SK-N-SH (cell line): ENCODE data around the gene TRAF2. TPM values are rescaled to one million over a fixed set of nuclear protein-coding genes. Genes with fewer than 3 reads are reported as not detected.
A peak's percentile ranks its signal among the peaks of the same experiment; 100 is the strongest.

Source experiments
- CTCF ChIA-PET: fragments of 300-600, 350-600 bp; formaldehyde crosslinking; extraction: SDS; loops from one replicate; lab custom pipeline; 2021; lab: Yijun Ruan, JAX
- POLR2A ChIA-PET: fragments of 350-600 bp; sonication (Branson Sonifier 250); formaldehyde crosslinking; extraction: SDS; loops from one replicate; lab custom pipeline; 2020; ENCODE audit warnings: antibody characterized with exemption, inconsistent platforms; lab: Yijun Ruan, JAX
- DNase-seq: peaks from one replicate; pipeline ENCODE4 v3.0.0; 2012
- H2AFZ ChIP-seq: fragments of 200-600 bp; sonication (generic); 2 replicates; pipeline ENCODE4 v1.8.1; 2016; ENCODE audit warnings: antibody characterized with exemption, mild to moderate bottlenecking, low read depth
- H3F3A ChIP-seq: fragments of 200-600 bp; sonication (generic); replicated peaks from 2 replicates; pipeline ENCODE3; 2016; ENCODE audit warnings: antibody characterized with exemption, mild to moderate bottlenecking; ENCODE audit not compliant: insufficient read depth
- H3K27ac ChIP-seq, 2 experiments: fragments of 200-500 bp in 1 of 2; fragments of 200-600 bp in 1 of 2; sonication (Bioruptor generic) in 1 of 2; sonication (generic), shearing (Covaris generic) in 1 of 2; 2 replicates each; pipeline versions ENCODE4 v1.5.1 to v1.6.1; 2014 to 2016; ENCODE audit warnings: low read depth in 2 of 2, inconsistent platforms in 1 of 2, low read length in 1 of 2, mild to moderate bottlenecking in 1 of 2, mixed read lengths in 1 of 2
- H3K27me3 ChIP-seq: fragments of 200-600 bp; sonication (generic), shearing (Covaris generic); 2 replicates; pipeline ENCODE4 v1.6.1; 2016; ENCODE audit warnings: mixed run types; ENCODE audit not compliant: insufficient read depth
- H3K36me3 ChIP-seq, 2 experiments: fragments of 200-500 bp in 1 of 2; fragments of 200-600 bp in 1 of 2; sonication (Bioruptor generic) in 1 of 2; sonication (generic) in 1 of 2; replicated peaks in 1 of 2; 2 replicates each; pipeline versions ENCODE3 to v1.5.1; 2014 to 2016; ENCODE audit warnings: low read length in 1 of 2, mild to moderate bottlenecking in 1 of 2; ENCODE audit not compliant: insufficient read depth in 2 of 2, control insufficient read depth in 1 of 2
- H3K4me1 ChIP-seq, 2 experiments: fragments of 200-500 bp in 1 of 2; fragments of 200-600 bp in 1 of 2; sonication (Bioruptor generic) in 1 of 2; sonication (generic), shearing (Covaris generic) in 1 of 2; 2 replicates each; pipeline versions ENCODE4 v1.5.1 to v1.6.1; 2014 to 2016; ENCODE audit warnings: low read depth in 1 of 2, low read length in 1 of 2, mixed run types in 1 of 2; ENCODE audit not compliant: insufficient read depth in 2 of 2, control insufficient read depth in 1 of 2
- H3K4me2 ChIP-seq: fragments of 200-600 bp; sonication (generic), shearing (Covaris generic); 2 replicates; pipeline ENCODE4 v1.6.1; 2017; ENCODE audit warnings: mixed run types
- H3K4me3 ChIP-seq, 2 experiments: fragments of 200-500 bp in 1 of 2; fragments of 200-600 bp in 1 of 2; sonication (Bioruptor generic) in 1 of 2; sonication (generic), shearing (Covaris generic) in 1 of 2; 2 replicates each; pipeline versions ENCODE4 v1.5.1 to v1.8.1; 2014 to 2016; ENCODE audit warnings: low read depth in 2 of 2, inconsistent platforms in 1 of 2, low read length in 1 of 2, mild to moderate bottlenecking in 1 of 2, mixed read lengths in 1 of 2, moderate library complexity in 1 of 2
- H3K79me2 ChIP-seq: fragments of 200-600 bp; sonication (generic); 2 replicates; pipeline ENCODE4 v1.8.1; 2017; ENCODE audit warnings: mild to moderate bottlenecking; ENCODE audit not compliant: insufficient read depth
- H3K9ac ChIP-seq: fragments of 200-600 bp; sonication (generic); 2 replicates; pipeline ENCODE4 v1.6.1; 2017; ENCODE audit warnings: mixed run types
- H3K9me2 ChIP-seq: fragments of 200-600 bp; sonication (generic); 2 replicates; pipeline ENCODE4 v1.6.1; 2017; ENCODE audit warnings: mixed run types
- H3K9me3 ChIP-seq: fragments of 200-600 bp; sonication (generic); 2 replicates; pipeline ENCODE4 v1.6.1; 2017; ENCODE audit warnings: mixed run types, mild to moderate bottlenecking, moderate library complexity
- H4K20me1 ChIP-seq: fragments of 200-600 bp; sonication (generic); 2 replicates; pipeline ENCODE4 v1.6.1; 2017; ENCODE audit warnings: mild to moderate bottlenecking, mixed run types; ENCODE audit not compliant: insufficient read depth
- CHD2 ChIP-seq: fragments of 150-350 bp; IDR thresholded peaks from 2 replicates; pipeline ENCODE4 v1.6.1; 2018; ENCODE audit warnings: low read length; ENCODE audit not compliant: partially characterized antibody
- EZH2phosphoT487 ChIP-seq: fragments of 200-600 bp; sonication (generic); IDR thresholded peaks from 2 replicates; pipeline ENCODE4 v1.6.1; 2017; ENCODE audit warnings: low read depth, mixed run types, mild to moderate bottlenecking, antibody characterized with exemption, moderate library complexity, borderline replicate concordance
- FOXJ3 ChIP-seq: sonication (generic); formaldehyde crosslinking; IDR thresholded peaks from 2 replicates; pipeline ENCODE4 v1.5.1; 2020; ENCODE audit warnings: mild to moderate bottlenecking, missing genetic modification reagents
- GABPA ChIP-seq: IDR thresholded peaks from 2 replicates; pipeline ENCODE4 v1.4.0; 2012; ENCODE audit warnings: low read depth, mild to moderate bottlenecking
- MEF2A ChIP-seq: IDR thresholded peaks from 2 replicates; pipeline ENCODE4 v1.4.0; 2012; ENCODE audit warnings: low read depth, borderline replicate concordance
- NFIC ChIP-seq: IDR thresholded peaks from 2 replicates; pipeline ENCODE4 v1.4.0; 2012; ENCODE audit warnings: borderline replicate concordance
- NRF1 ChIP-seq: IDR thresholded peaks from 2 replicates; pipeline ENCODE4 v1.6.1; 2012; ENCODE audit warnings: low read depth, mild to moderate bottlenecking, low read length
- RAD21 ChIP-seq: IDR thresholded peaks from 2 replicates; pipeline ENCODE4 v1.6.1; 2012; ENCODE audit warnings: mild to moderate bottlenecking, low read length
- RCOR1 ChIP-seq: fragments of 150-350 bp; IDR thresholded peaks from 2 replicates; pipeline ENCODE4 v1.6.1; 2017; ENCODE audit warnings: antibody characterized with exemption, low read length
- RXRA ChIP-seq: IDR thresholded peaks from 2 replicates; pipeline ENCODE4 v1.4.0; 2012; ENCODE audit warnings: low read depth, mild to moderate bottlenecking, borderline replicate concordance
- TCF12 ChIP-seq: IDR thresholded peaks from 2 replicates; pipeline ENCODE4 v1.4.0; 2012
- WGBS: methylation state at CpG from one replicate; pipeline ENCODE4 v1.1.6; 2017; ENCODE audit warnings: low lambda C conversion rate; 5-methylcytosine and 5-hydroxymethylcytosine counted together
- polyA plus RNA-seq, 3 experiments: library from polyadenylated mRNA; depleted of rRNA; stranded (reverse); fragments of >200 nt; gene quantifications; 2 replicates each; pipeline ENCODE4 v1.2.3, GENCODE V29; 2012
- TF ChIP-seq, protein P1 (sequence below): IDR thresholded peaks from 2 replicates; pipeline ENCODE4 v1.4.0; 2012; ENCODE audit warnings: low read depth, borderline replicate concordance
- TF ChIP-seq, protein P2 (sequence below): fragments of 200-600 bp; sonication (generic); IDR thresholded peaks from 2 replicates; pipeline ENCODE4 v1.6.1; 2017; ENCODE audit warnings: antibody characterized with exemption, mild to moderate bottlenecking, moderate library complexity
- TF ChIP-seq, protein P3 (sequence below): IDR thresholded peaks from 2 replicates; pipeline ENCODE4 v1.4.0; 2012; ENCODE audit warnings: low read depth
- TF ChIP-seq, protein P4 (sequence below): IDR thresholded peaks from 2 replicates; pipeline ENCODE4; 2012
- TF ChIP-seq, protein P5 (sequence below): IDR thresholded peaks from 2 replicates; pipeline ENCODE4 v1.6.1; 2012; ENCODE audit warnings: mild to moderate bottlenecking, low read depth, low read length, moderate library complexity

TRAF2 gene
- polyA plus RNA-seq, 1 of the 3 experiments (the other 2 are of a cell fraction): 15.4 TPM

DNA sequence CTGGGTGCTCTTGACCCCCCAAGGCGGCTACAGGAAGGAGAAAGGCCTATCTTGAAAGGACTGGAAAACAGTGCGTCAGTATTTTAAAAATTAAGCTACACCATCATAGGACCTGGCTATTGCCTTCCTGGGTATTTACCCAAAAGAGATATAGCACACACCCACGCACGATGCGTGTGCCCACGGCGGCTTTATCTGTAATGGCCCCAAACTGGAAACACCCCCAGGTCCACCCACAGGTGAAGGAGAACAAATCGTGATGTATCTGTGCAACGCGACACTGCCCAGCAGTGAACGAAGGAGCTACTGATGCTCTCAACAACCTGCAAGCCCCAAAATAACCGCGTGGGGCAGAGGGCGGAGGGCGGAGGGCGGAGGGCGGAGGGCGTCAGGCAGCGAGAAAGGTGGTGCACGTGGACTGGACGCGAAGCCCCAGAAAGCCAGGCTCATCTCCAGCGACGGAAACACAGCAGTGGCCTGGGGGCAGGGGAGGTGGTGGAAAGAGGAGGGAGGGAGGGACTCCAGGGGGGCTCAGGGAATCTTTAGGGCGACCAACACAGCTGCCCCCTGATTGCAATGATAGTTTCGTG lies 78.6 kb downstream of the TRAF2 start:
- Histone ChIP-seq H3F3A (no peaks in the 10 kb centered on the region), H3K9ac (no peak overlapping the region), H3K4me1 (peaks cover 0 to 8% of the 10 kb centered on the region in 2 experiments; a peak in 1 of 4 replicates), H4K20me1 (no peaks in the 10 kb centered on the region), H3K4me3 (no peak overlapping the region), H3K79me2 (no peaks in the 10 kb centered on the region), H3K4me2 (no peak overlapping the region), H3K9me3 (no peaks in the 10 kb centered on the region), H3K36me3 (no peaks in the 10 kb centered on the region), H3K27ac (no peak overlapping the region), H3K9me2 (no peaks in the 10 kb centered on the region), H3K27me3 (no peaks in the 10 kb centered on the region), H2AFZ (no peak overlapping the region)
- DNase-seq: no peak
- POLR2A ChIA-PET: no interaction called here
- 81% methylated on average over 24 of the region's 26 CpGs for WGBS
- TF ChIP-seq NFIC (no peak), RCOR1 (no peak), FOXJ3 (CRISPR knock-in tag) (no peak), RXRA (no peak), MEF2A (no peak), TCF12 (no peak), NRF1 (no peak), EZH2phosphoT487 (no peak), RAD21 (no peak), CHD2 (no peak)
- TF ChIP-seq, protein P1, sequence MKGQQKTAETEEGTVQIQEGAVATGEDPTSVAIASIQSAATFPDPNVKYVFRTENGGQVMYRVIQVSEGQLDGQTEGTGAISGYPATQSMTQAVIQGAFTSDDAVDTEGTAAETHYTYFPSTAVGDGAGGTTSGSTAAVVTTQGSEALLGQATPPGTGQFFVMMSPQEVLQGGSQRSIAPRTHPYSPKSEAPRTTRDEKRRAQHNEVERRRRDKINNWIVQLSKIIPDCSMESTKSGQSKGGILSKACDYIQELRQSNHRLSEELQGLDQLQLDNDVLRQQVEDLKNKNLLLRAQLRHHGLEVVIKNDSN: no peak
- TF ChIP-seq, protein P2, sequence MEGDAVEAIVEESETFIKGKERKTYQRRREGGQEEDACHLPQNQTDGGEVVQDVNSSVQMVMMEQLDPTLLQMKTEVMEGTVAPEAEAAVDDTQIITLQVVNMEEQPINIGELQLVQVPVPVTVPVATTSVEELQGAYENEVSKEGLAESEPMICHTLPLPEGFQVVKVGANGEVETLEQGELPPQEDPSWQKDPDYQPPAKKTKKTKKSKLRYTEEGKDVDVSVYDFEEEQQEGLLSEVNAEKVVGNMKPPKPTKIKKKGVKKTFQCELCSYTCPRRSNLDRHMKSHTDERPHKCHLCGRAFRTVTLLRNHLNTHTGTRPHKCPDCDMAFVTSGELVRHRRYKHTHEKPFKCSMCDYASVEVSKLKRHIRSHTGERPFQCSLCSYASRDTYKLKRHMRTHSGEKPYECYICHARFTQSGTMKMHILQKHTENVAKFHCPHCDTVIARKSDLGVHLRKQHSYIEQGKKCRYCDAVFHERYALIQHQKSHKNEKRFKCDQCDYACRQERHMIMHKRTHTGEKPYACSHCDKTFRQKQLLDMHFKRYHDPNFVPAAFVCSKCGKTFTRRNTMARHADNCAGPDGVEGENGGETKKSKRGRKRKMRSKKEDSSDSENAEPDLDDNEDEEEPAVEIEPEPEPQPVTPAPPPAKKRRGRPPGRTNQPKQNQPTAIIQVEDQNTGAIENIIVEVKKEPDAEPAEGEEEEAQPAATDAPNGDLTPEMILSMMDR: no peak
- CTCF ChIA-PET: interaction anchor here (0.6 to 1.9 kb wide), 6 partner anchors 9 to 173 kb away, joined by 3 to 7 read pairs (median 4); partner anchors contain the start of gene PTGDS

- 52% methylated on average over 20 of the region's 23 CpGs for WGBS
- peaks cover 0 to 7% of the 10 kb centered on the region in 2 experiments; a peak in 1 of 4 replicates for H3K4me1 ChIP-seq
- ChIA-PET POLR2A (no interaction called here), CTCF (interaction anchor here (1.3 kb wide), 2 partner anchors 11 to 60 kb away, joined by 3 read pairs; partner anchors contain the start of gene PTGDS)
- no peaks in the 10 kb centered on the region for H3F3A ChIP-seq
- H3K27ac ChIP-seq: no peak overlapping the region
- H3K9me2 ChIP-seq: no peaks in the 10 kb centered on the region
- no peak for TF ChIP-seq CHD2
- TF ChIP-seq GABPA: no peak
- TF ChIP-seq, protein P3, sequence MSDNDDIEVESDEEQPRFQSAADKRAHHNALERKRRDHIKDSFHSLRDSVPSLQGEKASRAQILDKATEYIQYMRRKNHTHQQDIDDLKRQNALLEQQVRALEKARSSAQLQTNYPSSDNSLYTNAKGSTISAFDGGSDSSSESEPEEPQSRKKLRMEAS: no peak
- TF ChIP-seq, protein P4, sequence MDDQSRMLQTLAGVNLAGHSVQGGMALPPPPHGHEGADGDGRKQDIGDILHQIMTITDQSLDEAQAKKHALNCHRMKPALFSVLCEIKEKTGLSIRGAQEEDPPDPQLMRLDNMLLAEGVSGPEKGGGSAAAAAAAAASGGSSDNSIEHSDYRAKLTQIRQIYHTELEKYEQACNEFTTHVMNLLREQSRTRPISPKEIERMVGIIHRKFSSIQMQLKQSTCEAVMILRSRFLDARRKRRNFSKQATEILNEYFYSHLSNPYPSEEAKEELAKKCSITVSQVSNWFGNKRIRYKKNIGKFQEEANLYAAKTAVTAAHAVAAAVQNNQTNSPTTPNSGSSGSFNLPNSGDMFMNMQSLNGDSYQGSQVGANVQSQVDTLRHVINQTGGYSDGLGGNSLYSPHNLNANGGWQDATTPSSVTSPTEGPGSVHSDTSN: no peak
- TF ChIP-seq, protein P1: peak; percentile 27; the same call in 1 of the 2 replicates
- TF ChIP-seq, protein P5, sequence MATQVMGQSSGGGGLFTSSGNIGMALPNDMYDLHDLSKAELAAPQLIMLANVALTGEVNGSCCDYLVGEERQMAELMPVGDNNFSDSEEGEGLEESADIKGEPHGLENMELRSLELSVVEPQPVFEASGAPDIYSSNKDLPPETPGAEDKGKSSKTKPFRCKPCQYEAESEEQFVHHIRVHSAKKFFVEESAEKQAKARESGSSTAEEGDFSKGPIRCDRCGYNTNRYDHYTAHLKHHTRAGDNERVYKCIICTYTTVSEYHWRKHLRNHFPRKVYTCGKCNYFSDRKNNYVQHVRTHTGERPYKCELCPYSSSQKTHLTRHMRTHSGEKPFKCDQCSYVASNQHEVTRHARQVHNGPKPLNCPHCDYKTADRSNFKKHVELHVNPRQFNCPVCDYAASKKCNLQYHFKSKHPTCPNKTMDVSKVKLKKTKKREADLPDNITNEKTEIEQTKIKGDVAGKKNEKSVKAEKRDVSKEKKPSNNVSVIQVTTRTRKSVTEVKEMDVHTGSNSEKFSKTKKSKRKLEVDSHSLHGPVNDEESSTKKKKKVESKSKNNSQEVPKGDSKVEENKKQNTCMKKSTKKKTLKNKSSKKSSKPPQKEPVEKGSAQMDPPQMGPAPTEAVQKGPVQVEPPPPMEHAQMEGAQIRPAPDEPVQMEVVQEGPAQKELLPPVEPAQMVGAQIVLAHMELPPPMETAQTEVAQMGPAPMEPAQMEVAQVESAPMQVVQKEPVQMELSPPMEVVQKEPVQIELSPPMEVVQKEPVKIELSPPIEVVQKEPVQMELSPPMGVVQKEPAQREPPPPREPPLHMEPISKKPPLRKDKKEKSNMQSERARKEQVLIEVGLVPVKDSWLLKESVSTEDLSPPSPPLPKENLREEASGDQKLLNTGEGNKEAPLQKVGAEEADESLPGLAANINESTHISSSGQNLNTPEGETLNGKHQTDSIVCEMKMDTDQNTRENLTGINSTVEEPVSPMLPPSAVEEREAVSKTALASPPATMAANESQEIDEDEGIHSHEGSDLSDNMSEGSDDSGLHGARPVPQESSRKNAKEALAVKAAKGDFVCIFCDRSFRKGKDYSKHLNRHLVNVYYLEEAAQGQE: no peak
- TF ChIP-seq NFIC: no peak
- H3K79me2 ChIP-seq: no peaks in the 10 kb centered on the region
- no peaks in the 10 kb centered on the region for H4K20me1 ChIP-seq
- H3K4me3 ChIP-seq: no peak overlapping the region
- no peaks in the 10 kb centered on the region for H3K9me3 ChIP-seq
- no peak overlapping the region for H3K9ac ChIP-seq
- DNase-seq: no peak
- no peak overlapping the region for H3K4me2 ChIP-seq
- H3K27me3 ChIP-seq: no peaks in the 10 kb centered on the region
- no peaks in the 10 kb centered on the region for H3K36me3 ChIP-seq
- H2AFZ ChIP-seq: no peak overlapping the region
Observed at GRCh38 chr9:136965771-136966484, 79.6 kb downstream of the TRAF2 start.
